HepG2 (cell line): Measurements from ENCODE around the gene SRXN1. TPM values are rescaled to one million over a fixed set of nuclear protein-coding genes. Genes with fewer than 3 reads are reported as not detected.

Experiments
- AGO1 ChIP-seq: fragments of 200-400 bp; formaldehyde crosslinking; IDR thresholded peaks from 2 replicates; pipeline ENCODE4 v1.6.1; 2017; ENCODE audit warnings: mild to moderate bottlenecking, low read depth, low read length, moderate library complexity; ENCODE audit not compliant: poor library complexity, severe bottlenecking
- AHR ChIP-seq: IDR thresholded peaks from 2 replicates; pipeline ENCODE4 v1.6.1; 2018; ENCODE audit warnings: missing genetic modification reagents, missing compliant biosample characterization
- CSRNP2 ChIP-seq: sonication (generic); formaldehyde crosslinking; conservative IDR thresholded peaks from 2 replicates; pipeline ENCODE4 v1.8.0; 2022; ENCODE audit warnings: low read depth, missing genetic modification reagents
- NAIF1 ChIP-seq: sonication (generic); formaldehyde crosslinking; IDR thresholded peaks from 2 replicates; pipeline ENCODE4 v1.5.0; 2020; ENCODE audit warnings: mild to moderate bottlenecking, missing genetic modification reagents, borderline replicate concordance
- TBL1XR1 ChIP-seq: fragments of 150-350 bp; IDR thresholded peaks from 2 replicates; pipeline ENCODE4 v1.6.1; 2014; ENCODE audit warnings: borderline replicate concordance, low read length; ENCODE audit not compliant: partially characterized antibody
- TBX3 ChIP-seq: fragments of 450-650 bp; IDR thresholded peaks from 2 replicates; pipeline ENCODE4 v1.6.1; 2017; ENCODE audit warnings: antibody characterized with exemption, mild to moderate bottlenecking, inconsistent platforms, borderline replicate concordance
- TCF7L2 ChIP-seq: IDR thresholded peaks from 2 replicates; pipeline ENCODE4 v1.6.1; 2011; ENCODE audit warnings: mild to moderate bottlenecking, low read depth, low read length, moderate library complexity
- ZNF335 ChIP-seq: sonication (generic); formaldehyde crosslinking; IDR thresholded peaks from 2 replicates; pipeline ENCODE4 v1.4.0; 2020; ENCODE audit warnings: missing genetic modification reagents
- ZNF547 ChIP-seq: sonication (generic); formaldehyde crosslinking; IDR thresholded peaks from 2 replicates; pipeline ENCODE4 v1.5.1; 2020; ENCODE audit warnings: mild to moderate bottlenecking, missing genetic modification reagents
- ZNF672 ChIP-seq: sonication (generic); formaldehyde crosslinking; IDR thresholded peaks from 2 replicates; pipeline ENCODE4 v1.8.1; 2022; ENCODE audit warnings: missing genetic modification reagents
- ZNF678 ChIP-seq: sonication (generic); formaldehyde crosslinking; IDR thresholded peaks from 2 replicates; pipeline ENCODE4 v1.4.0; 2020; ENCODE audit warnings: mild to moderate bottlenecking, missing genetic modification reagents
- ZNF687 ChIP-seq: sonication (generic); formaldehyde crosslinking; IDR thresholded peaks from 2 replicates; pipeline ENCODE4 v1.5.1; 2020; ENCODE audit warnings: mild to moderate bottlenecking, missing genetic modification reagents, moderate library complexity
- ZNF891 ChIP-seq: sonication (generic); formaldehyde crosslinking; IDR thresholded peaks from 2 replicates; pipeline ENCODE4 v1.5.0; 2020; ENCODE audit warnings: mild to moderate bottlenecking, missing genetic modification reagents
- polyA plus RNA-seq, 8 experiments: library from polyadenylated mRNA; depleted of rRNA in 3 of 8; stranded (reverse) in 7 of 8; unstranded in 1 of 8; fragments of >200 nt; fragmentation: Illumina TruSeq in 4 of 8; extraction: Trizol in 4 of 8; gene quantifications; 2 replicates each; pipeline versions ENCODE4 v1.2.1 to v1.2.3, GENCODE V29; 2011 to 2016; ENCODE audit warnings: low read depth in 4 of 8, missing spikeins in 1 of 8, mixed read lengths in 1 of 8; ENCODE audit not compliant: insufficient read depth in 1 of 8
- total RNA-seq, 5 experiments: library from RNA; depleted of rRNA; stranded (reverse); fragments of >200 nt; fragmentation: Illumina TruSeq; extraction: Trizol; gene quantifications; 2 replicates each; pipeline ENCODE4 v1.2.3, GENCODE V29; 2016; ENCODE audit warnings: low read depth in 1 of 5
- TF ChIP-seq, protein P1 (sequence below): sonication (generic); formaldehyde crosslinking; IDR thresholded peaks from 2 replicates; pipeline ENCODE4 v1.4.0; 2020; ENCODE audit warnings: missing genetic modification reagents, mild to moderate bottlenecking, borderline replicate concordance
- TF ChIP-seq, protein P2 (sequence below): sonication (generic); formaldehyde crosslinking; IDR thresholded peaks from 2 replicates; pipeline ENCODE4 v1.4.0; 2020; ENCODE audit warnings: mild to moderate bottlenecking, low read depth, missing genetic modification reagents
- TF ChIP-seq, protein P3 (sequence below): sonication (generic); formaldehyde crosslinking; IDR thresholded peaks from 2 replicates; pipeline ENCODE4 v1.5.1; 2020; ENCODE audit warnings: missing genetic modification reagents, mild to moderate bottlenecking, borderline replicate concordance

Gene SRXN1
- total and polyA plus RNA-seq, 2 of the 13 experiments (the other 11 are each of a cell fraction or from before 2014, with no cell fraction given), result 29.9 to 87.7 TPM

DNA sequence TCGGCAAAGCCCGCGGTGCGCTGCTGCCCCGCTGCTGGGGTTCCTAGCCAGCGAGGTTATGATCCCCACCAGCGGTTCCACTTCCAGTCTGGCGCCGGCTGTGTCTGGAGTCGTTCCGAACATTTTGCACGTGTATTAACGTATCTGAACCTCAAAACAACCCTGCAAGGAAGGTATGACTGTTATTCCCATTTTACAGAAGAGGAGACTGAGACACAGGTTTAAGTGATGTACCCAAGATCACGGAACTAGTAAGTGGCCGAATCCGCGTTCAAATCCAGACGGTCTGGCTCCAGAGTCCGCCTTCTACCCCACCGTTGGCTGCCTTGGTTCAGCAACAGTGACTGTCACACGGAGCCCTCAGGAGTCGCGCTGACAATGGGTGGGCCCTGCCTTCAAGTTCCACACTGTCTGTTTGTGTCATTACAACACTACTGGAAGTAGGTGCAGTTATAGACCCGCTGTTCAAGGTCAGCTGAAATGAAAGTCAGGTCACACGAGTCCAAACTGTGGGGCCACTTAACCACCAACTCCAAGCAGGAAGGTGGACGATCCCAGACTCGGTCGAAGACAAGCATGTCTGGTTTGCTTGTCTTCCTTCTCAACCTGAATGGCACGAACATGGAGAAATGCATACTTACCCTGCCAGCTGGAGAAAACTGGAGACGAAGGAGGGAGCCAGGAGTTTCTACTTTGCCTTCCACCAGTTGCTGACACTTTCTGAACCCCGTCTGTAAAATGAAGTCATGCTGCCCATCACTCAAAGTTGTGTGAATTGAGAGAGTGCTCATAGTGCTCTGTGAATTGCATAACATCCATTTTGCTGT is 803 bp upstream of the SRXN1 start (continued):
- TF ChIP-seq ZNF687 (CRISPR knock-in tag), result no peak
- no peak; the same call in 1 of the 2 replicates for TF ChIP-seq ZNF678 (CRISPR knock-in tag)
- TF ChIP-seq TCF7L2, result no peak
- no peak for TF ChIP-seq AHR
- 0 out of 2 replicates have a peak, but pooled peaks have one; percentile 9 for TF ChIP-seq ZNF891
- TF ChIP-seq NAIF1, result peak; percentile 88; the same call in 1 of the 2 replicates
- TF ChIP-seq, protein P1, sequence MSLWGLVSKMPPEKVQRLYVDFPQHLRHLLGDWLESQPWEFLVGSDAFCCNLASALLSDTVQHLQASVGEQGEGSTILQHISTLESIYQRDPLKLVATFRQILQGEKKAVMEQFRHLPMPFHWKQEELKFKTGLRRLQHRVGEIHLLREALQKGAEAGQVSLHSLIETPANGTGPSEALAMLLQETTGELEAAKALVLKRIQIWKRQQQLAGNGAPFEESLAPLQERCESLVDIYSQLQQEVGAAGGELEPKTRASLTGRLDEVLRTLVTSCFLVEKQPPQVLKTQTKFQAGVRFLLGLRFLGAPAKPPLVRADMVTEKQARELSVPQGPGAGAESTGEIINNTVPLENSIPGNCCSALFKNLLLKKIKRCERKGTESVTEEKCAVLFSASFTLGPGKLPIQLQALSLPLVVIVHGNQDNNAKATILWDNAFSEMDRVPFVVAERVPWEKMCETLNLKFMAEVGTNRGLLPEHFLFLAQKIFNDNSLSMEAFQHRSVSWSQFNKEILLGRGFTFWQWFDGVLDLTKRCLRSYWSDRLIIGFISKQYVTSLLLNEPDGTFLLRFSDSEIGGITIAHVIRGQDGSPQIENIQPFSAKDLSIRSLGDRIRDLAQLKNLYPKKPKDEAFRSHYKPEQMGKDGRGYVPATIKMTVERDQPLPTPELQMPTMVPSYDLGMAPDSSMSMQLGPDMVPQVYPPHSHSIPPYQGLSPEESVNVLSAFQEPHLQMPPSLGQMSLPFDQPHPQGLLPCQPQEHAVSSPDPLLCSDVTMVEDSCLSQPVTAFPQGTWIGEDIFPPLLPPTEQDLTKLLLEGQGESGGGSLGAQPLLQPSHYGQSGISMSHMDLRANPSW, result no peak
- 0 out of 2 replicates have a peak, but pooled peaks have one; percentile 21 for TF ChIP-seq TBX3
- no peak for TF ChIP-seq AGO1
- peak; percentile 10 for TF ChIP-seq TBL1XR1
- TF ChIP-seq ZNF672 (CRISPR knock-in tag), result no peak
- no peak for TF ChIP-seq CSRNP2
- TF ChIP-seq, protein P2, sequence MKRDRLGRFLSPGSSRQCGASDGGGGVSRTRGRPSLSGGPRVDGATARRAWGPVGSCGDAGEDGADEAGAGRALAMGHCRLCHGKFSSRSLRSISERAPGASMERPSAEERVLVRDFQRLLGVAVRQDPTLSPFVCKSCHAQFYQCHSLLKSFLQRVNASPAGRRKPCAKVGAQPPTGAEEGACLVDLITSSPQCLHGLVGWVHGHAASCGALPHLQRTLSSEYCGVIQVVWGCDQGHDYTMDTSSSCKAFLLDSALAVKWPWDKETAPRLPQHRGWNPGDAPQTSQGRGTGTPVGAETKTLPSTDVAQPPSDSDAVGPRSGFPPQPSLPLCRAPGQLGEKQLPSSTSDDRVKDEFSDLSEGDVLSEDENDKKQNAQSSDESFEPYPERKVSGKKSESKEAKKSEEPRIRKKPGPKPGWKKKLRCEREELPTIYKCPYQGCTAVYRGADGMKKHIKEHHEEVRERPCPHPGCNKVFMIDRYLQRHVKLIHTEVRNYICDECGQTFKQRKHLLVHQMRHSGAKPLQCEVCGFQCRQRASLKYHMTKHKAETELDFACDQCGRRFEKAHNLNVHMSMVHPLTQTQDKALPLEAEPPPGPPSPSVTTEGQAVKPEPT (CRISPR knock-in tag), result no peak
- TF ChIP-seq, protein P3, sequence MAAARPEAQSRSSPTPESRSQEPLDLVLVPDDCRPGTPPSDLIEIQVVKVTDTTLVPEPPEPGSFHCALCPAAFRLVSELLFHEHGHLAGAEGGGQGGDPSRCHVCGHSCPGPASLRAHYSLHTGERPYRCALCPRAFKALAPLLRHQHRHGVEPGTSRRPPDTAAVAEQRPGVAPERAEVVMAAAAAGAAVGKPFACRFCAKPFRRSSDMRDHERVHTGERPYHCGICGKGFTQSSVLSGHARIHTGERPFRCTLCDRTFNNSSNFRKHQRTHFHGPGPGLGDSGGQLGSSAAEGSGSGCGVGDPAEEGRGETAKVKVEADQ (CRISPR knock-in tag), result no peak; the same call in 1 of the 2 replicates
- TF ChIP-seq ZNF335 (CRISPR knock-in tag), result no peak; the same call in 1 of the 2 replicates
- TF ChIP-seq ZNF547, result 0 out of 2 replicates have a peak, but pooled peaks have one; percentile 36
